T-helper 2 cell treated with Interferon-gamma antibody and Interleukin-4, amounts not matched to agents 5 μg/mL and 100 μg/mL, for 36 hours (primary cell): ENCODE measurements around the gene ARMC9.

ENCODE experiments used
- DNase-seq: peaks from one replicate; pipeline ENCODE4 v3.0.0; 2021; ENCODE audit warnings: low spot score
- H3K27ac Mint-ChIP-seq: one replicate; pipeline ENCODE4 v1.8.0; 2021; ENCODE audit warnings: mild to moderate bottlenecking, mixed read lengths
- H3K27me3 Mint-ChIP-seq: one replicate; pipeline ENCODE4 v1.8.0; 2021; ENCODE audit warnings: low read depth, mixed read lengths
- H3K36me3 Mint-ChIP-seq: one replicate; pipeline ENCODE4 v1.8.0; 2021; ENCODE audit warnings: low read depth, mixed read lengths
- H3K4me1 Mint-ChIP-seq: one replicate; pipeline ENCODE4 v1.8.0; 2021; ENCODE audit warnings: low read depth, mixed read lengths
- H3K4me3 Mint-ChIP-seq: one replicate; pipeline ENCODE4 v1.8.0; 2022; ENCODE audit warnings: mild to moderate bottlenecking, moderate library complexity, mixed read lengths
- H3K9me3 Mint-ChIP-seq: one replicate; pipeline ENCODE4 v1.8.0; 2021; ENCODE audit warnings: mixed read lengths

The ARMC9 gene

GRCh38 chr2:231382116-231382515 is 183.7 kb downstream of the ARMC9 start:
- H3K4me3 Mint-ChIP-seq: no peak overlapping the region
- H3K4me1 Mint-ChIP-seq: no peaks in the 10 kb centered on the region
- DNase-seq: no peak
- H3K9me3 Mint-ChIP-seq: peaks cover 12% of the 10 kb centered on the region
- H3K36me3 Mint-ChIP-seq: no peaks in the 10 kb centered on the region
- no peak overlapping the region for H3K27ac Mint-ChIP-seq
- H3K27me3 Mint-ChIP-seq: peaks cover 4% of the 10 kb centered on the region

- no peak overlapping the region for H3K27ac Mint-ChIP-seq
- no peak for DNase-seq
- peaks cover 12% of the 10 kb centered on the region for H3K9me3 Mint-ChIP-seq
- H3K36me3 Mint-ChIP-seq: no peaks in the 10 kb centered on the region
- peaks cover 4% of the 10 kb centered on the region for H3K27me3 Mint-ChIP-seq
- no peak overlapping the region for H3K4me3 Mint-ChIP-seq
- H3K4me1 Mint-ChIP-seq: no peaks in the 10 kb centered on the region
Observed at GRCh38 chr2:231383416-231384108, 185.1 kb downstream of the ARMC9 start.

- H3K4me1 Mint-ChIP-seq: no peaks in the 10 kb centered on the region
- H3K27ac Mint-ChIP-seq: no peak overlapping the region
- peaks cover 12% of the 10 kb centered on the region for H3K9me3 Mint-ChIP-seq
- no peak overlapping the region for H3K4me3 Mint-ChIP-seq
- no peak for DNase-seq
- peaks cover 4% of the 10 kb centered on the region for H3K27me3 Mint-ChIP-seq
- H3K36me3 Mint-ChIP-seq: no peaks in the 10 kb centered on the region
Observed at GRCh38 chr2:231384109-231384435, 185.6 kb downstream of the ARMC9 start.

GRCh38 chr2:231384970-231385369 is 186.5 kb downstream of the ARMC9 start:
- no peak for DNase-seq
- Mint-ChIP-seq H3K4me3 (no peak overlapping the region), H3K36me3 (no peaks in the 10 kb centered on the region), H3K4me1 (no peaks in the 10 kb centered on the region), H3K9me3 (peaks cover 12% of the 10 kb centered on the region), H3K27ac (no peak overlapping the region), H3K27me3 (peaks cover 4% of the 10 kb centered on the region)

DNA sequence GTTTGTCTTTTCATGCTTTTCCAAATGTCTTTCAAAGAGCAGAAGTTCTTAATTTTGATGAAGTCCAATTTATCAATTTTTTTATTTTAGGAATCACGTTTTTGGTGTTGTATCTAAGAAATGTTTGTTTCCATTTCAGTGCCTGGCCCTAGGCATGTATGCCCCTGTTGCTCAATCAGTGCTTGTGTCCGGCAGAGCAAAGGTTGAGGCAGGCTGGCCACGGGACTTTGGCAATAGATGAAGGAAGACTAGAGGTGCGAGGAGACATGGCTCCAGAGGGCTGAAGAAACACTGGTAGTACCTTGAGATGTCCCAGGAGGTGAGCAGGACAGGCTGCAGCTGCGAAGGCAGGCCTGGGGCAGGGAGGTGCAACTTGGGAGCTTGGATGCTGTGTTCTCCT is 187.0 kb downstream of the ARMC9 start:
- DNase-seq: no peak
- Mint-ChIP-seq H3K27me3 (peaks cover 4% of the 10 kb centered on the region), H3K36me3 (no peaks in the 10 kb centered on the region), H3K4me3 (no peak overlapping the region), H3K27ac (no peak overlapping the region), H3K4me1 (no peaks in the 10 kb centered on the region), H3K9me3 (peaks cover 12% of the 10 kb centered on the region)

DNA sequence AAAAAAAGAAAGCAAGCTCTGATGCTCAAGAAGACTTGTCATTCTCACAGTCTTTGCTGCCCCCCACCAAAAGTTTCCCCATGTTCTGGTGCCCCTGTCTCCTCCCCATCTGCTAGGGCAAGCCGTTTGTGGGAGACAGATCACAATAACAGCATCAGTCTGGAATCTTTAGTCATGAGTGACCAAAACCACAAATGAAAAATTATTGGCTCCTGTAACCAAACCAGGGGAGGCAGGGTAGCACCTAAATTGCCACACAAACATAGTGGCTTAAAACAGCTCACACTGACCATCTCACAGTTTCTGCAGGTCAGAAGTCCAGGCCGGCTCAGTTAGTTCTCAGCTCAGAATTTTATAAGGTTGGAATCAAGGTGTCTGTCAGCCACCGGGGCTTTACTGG is 188.0 kb downstream of the ARMC9 start:
- DNase-seq: no peak
- Mint-ChIP-seq H3K27ac (no peak overlapping the region), H3K36me3 (no peaks in the 10 kb centered on the region)

GRCh38 chr2:231387904-231388724 is 189.7 kb downstream of the ARMC9 start:
- H3K4me3 Mint-ChIP-seq: no peak overlapping the region
- no peaks in the 10 kb centered on the region for H3K36me3 Mint-ChIP-seq
- H3K4me1 Mint-ChIP-seq: no peaks in the 10 kb centered on the region
- no peak for DNase-seq
- peaks cover 4% of the 10 kb centered on the region for H3K27me3 Mint-ChIP-seq
- H3K9me3 Mint-ChIP-seq: peaks cover 12% of the 10 kb centered on the region
- H3K27ac Mint-ChIP-seq: no peak overlapping the region

More for the DNA sequence above, 188.0 kb downstream of the ARMC9 start:
- H3K4me1 Mint-ChIP-seq: no peaks in the 10 kb centered on the region
- peaks cover 12% of the 10 kb centered on the region for H3K9me3 Mint-ChIP-seq
- H3K4me3 Mint-ChIP-seq: no peak overlapping the region
- peaks cover 4% of the 10 kb centered on the region for H3K27me3 Mint-ChIP-seq

- Mint-ChIP-seq H3K27ac (no peak overlapping the region), H3K9me3 (peaks cover 12% of the 10 kb centered on the region), H3K4me1 (peaks cover 6% of the 10 kb centered on the region), H3K36me3 (no peaks in the 10 kb centered on the region), H3K27me3 (peaks cover 11% of the 10 kb centered on the region), H3K4me3 (no peak overlapping the region)
- DNase-seq: no peak
Observed at GRCh38 chr2:231388725-231389346, 190.4 kb downstream of the ARMC9 start.

- no peak for DNase-seq
- Mint-ChIP-seq H3K4me1 (peaks cover 8% of the 10 kb centered on the region), H3K27me3 (peaks cover 19% of the 10 kb centered on the region), H3K27ac (no peak overlapping the region), H3K9me3 (peaks cover 4% of the 10 kb centered on the region), H3K4me3 (no peak overlapping the region), H3K36me3 (no peaks in the 10 kb centered on the region)
Observed at GRCh38 chr2:231390667-231391066, 192.2 kb downstream of the ARMC9 start.

DNA sequence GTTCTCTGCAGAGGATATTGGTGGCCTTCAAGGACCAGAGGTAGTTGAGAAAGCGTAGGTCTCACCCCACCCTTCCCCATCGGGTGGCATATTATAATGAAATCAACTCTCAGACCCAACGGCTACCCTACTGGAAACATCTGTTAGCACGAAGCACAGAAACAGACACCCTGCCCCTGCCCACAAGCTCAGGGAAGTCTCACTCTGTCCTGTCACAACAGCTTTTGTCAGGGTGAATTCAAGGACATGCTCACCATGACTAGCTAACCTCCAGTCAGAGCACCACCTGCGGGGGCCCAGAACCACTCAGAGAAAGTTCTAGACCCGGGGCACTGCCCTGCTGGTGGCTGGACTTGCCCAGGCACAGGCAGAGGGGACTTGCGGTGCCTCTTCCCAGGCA is 193.6 kb downstream of the ARMC9 start:
- no peak overlapping the region for H3K4me3 Mint-ChIP-seq
- no peak for DNase-seq
- peaks cover 8% of the 10 kb centered on the region for H3K4me1 Mint-ChIP-seq
- H3K36me3 Mint-ChIP-seq: no peaks in the 10 kb centered on the region
- peaks cover 23% of the 10 kb centered on the region for H3K27me3 Mint-ChIP-seq
- no peaks in the 10 kb centered on the region for H3K9me3 Mint-ChIP-seq
- no peak overlapping the region for H3K27ac Mint-ChIP-seq

- Mint-ChIP-seq H3K27me3 (peaks cover 27% of the 10 kb centered on the region), H3K36me3 (no peaks in the 10 kb centered on the region), H3K4me3 (no peak overlapping the region), H3K9me3 (no peaks in the 10 kb centered on the region), H3K27ac (no peak overlapping the region), H3K4me1 (peaks cover 8% of the 10 kb centered on the region)
- no peak for DNase-seq
Observed at GRCh38 chr2:231392431-231393148, 194.2 kb downstream of the ARMC9 start.

GRCh38 chr2:231393149-231394131 is 195.0 kb downstream of the ARMC9 start:
- Mint-ChIP-seq H3K4me1 (peaks cover 8% of the 10 kb centered on the region), H3K36me3 (no peaks in the 10 kb centered on the region), H3K4me3 (peak overlapping the region; percentile 4), H3K27me3 (peaks cover 29% of the 10 kb centered on the region), H3K27ac (peak overlapping the region; percentile 52), H3K9me3 (no peaks in the 10 kb centered on the region)
- DNase-seq: no peak
